GM12892 (cell line): ENCODE data around the gene BRF1.

Source experiments
- POLR2A ChIP-seq: IDR thresholded peaks from 2 replicates; pipeline ENCODE4 v1.6.1; 2011; ENCODE audit warnings: low read depth, low read length, control low read depth
- POLR2AphosphoS5 ChIP-seq: IDR thresholded peaks from 2 replicates; pipeline ENCODE4 v1.6.1; 2011; ENCODE audit warnings: low read depth, low read length, control low read depth
- TAF1 ChIP-seq: IDR thresholded peaks from 2 replicates; pipeline ENCODE4 v1.6.1; 2011; ENCODE audit warnings: low read depth, mild to moderate bottlenecking, control low read depth, low read length, borderline replicate concordance

- TF ChIP-seq POLR2AphosphoS5 (no peak), TAF1 (no peak), POLR2A (no peak)
Measured at GRCh38 chr14:105348169-105348944, 47.6 kb upstream of the BRF1 start.
